H1 (cell line): ENCODE data around the gene ERVW-1. TPM values are rescaled to one million over a fixed set of nuclear protein-coding genes. Genes with fewer than 3 reads are reported as not detected.

ENCODE experiments used
- CTCF ChIA-PET: fragments of 300-600 bp; sonication (Branson Sonifier 250); formaldehyde crosslinking; loops from one replicate; lab custom pipeline; 2021; ENCODE audit not compliant: partially characterized antibody; lab: Charles Lee
- POLR2A ChIA-PET: fragments of 300-600 bp; sonication (Branson Sonifier 250); formaldehyde crosslinking; loops from one replicate; lab custom pipeline; 2021; ENCODE audit warnings: inconsistent platforms; ENCODE audit not compliant: partially characterized antibody; lab: Charles Lee
- DNase-seq, 2 experiments: peaks; one replicate each; pipeline versions ENCODE4 v3.0.0 to v3.0.0-alpha.2; 2010 to 2022; ENCODE audit warnings: low spot score in 2 of 2, low read depth in 1 of 2, mixed read lengths in 1 of 2
- FAIRE-seq: peaks from 2 replicates; lab custom pipeline; 2011; peaks lifted over from hg19 to GRCh38; lab: Jason Lieb, UNC
- H2AFZ ChIP-seq: 2 replicates; pipeline ENCODE4 v1.8.1; 2012; ENCODE audit warnings: low read length, inconsistent platforms
- H2AK5ac ChIP-seq: 2 replicates; pipeline ENCODE4 v1.6.1; 2013; ENCODE audit warnings: low read depth, low read length
- H2BK120ac ChIP-seq: replicated peaks from 2 replicates; pipeline ENCODE3; 2013; ENCODE audit warnings: low read depth, low read length, inconsistent platforms
- H2BK12ac ChIP-seq: 2 replicates; pipeline ENCODE4 v1.6.1; 2013; ENCODE audit warnings: low read depth, low read length
- H2BK15ac ChIP-seq: 2 replicates; pipeline ENCODE4 v1.6.1; 2013; ENCODE audit warnings: low read length
- H2BK20ac ChIP-seq: 2 replicates; pipeline ENCODE4 v1.6.1; 2013; ENCODE audit warnings: low read length
- H2BK5ac ChIP-seq: 2 replicates; pipeline ENCODE4 v1.6.1; 2013; ENCODE audit warnings: low read depth, low read length
- H3K14ac ChIP-seq: 2 replicates; pipeline ENCODE4 v1.6.1; 2013; ENCODE audit warnings: inconsistent platforms; ENCODE audit not compliant: insufficient read length
- H3K18ac ChIP-seq: 2 replicates; pipeline ENCODE4 v1.6.1; 2013; ENCODE audit warnings: low read length; ENCODE audit errors: extremely low read depth
- H3K23ac ChIP-seq: 2 replicates; pipeline ENCODE4 v1.6.1; 2013; ENCODE audit warnings: inconsistent platforms; ENCODE audit not compliant: insufficient read length
- H3K23me2 ChIP-seq: 2 replicates; pipeline ENCODE4 v1.6.1; 2013; ENCODE audit warnings: low read depth, low read length
- H3K27ac ChIP-seq: 2 replicates; pipeline ENCODE4 v1.6.1; 2011; ENCODE audit warnings: low read depth, low read length, inconsistent platforms
- H3K27me3 ChIP-seq, 4 experiments: replicated peaks in 1 of 4; 1 replicate in 1 of 4; 2 replicates in 3 of 4; pipeline versions ENCODE4 v1.6.1 to v1.8.1; 2011 to 2013; ENCODE audit warnings: low read length in 3 of 4, mild to moderate bottlenecking in 3 of 4, inconsistent platforms in 2 of 4, mixed read lengths in 2 of 4, moderate library complexity in 1 of 4; ENCODE audit not compliant: control insufficient read depth in 3 of 4, insufficient read depth in 3 of 4; ENCODE audit errors: extremely low read depth in 1 of 4
- H3K36me3 ChIP-seq, 4 experiments: 2 replicates each; pipeline versions ENCODE4 v1.6.1 to v1.8.1; 2011 to 2013; ENCODE audit warnings: mild to moderate bottlenecking in 4 of 4, low read length in 3 of 4, moderate library complexity in 2 of 4, control low read depth in 1 of 4, inconsistent platforms in 1 of 4; ENCODE audit not compliant: insufficient read depth in 4 of 4, control insufficient read depth in 2 of 4
- H3K4ac ChIP-seq: replicated peaks from 2 replicates; pipeline ENCODE3; 2013; ENCODE audit warnings: low read length, low read depth, mixed read lengths, inconsistent platforms; ENCODE audit not compliant: insufficient read length
- H3K4me1 ChIP-seq, 4 experiments: replicated peaks in 1 of 4; 1 replicate in 1 of 4; 2 replicates in 3 of 4; pipeline versions ENCODE4 v1.6.1 to v1.8.1; 2011 to 2013; ENCODE audit warnings: low read length in 3 of 4, inconsistent platforms in 2 of 4, mixed read lengths in 1 of 4; ENCODE audit not compliant: insufficient read depth in 4 of 4, control insufficient read depth in 3 of 4
- H3K4me2 ChIP-seq, 2 experiments: 2 replicates each; pipeline versions ENCODE4 v1.6.1 to v1.8.1; 2011 to 2013; ENCODE audit warnings: low read depth in 2 of 2, low read length in 2 of 2, control low read depth in 1 of 2, inconsistent platforms in 1 of 2, mild to moderate bottlenecking in 1 of 2; ENCODE audit not compliant: insufficient read depth in 1 of 2
- H3K4me3 ChIP-seq, 4 experiments: fragments of 200-600, 300-600 bp in 1 of 4; sonication (generic), shearing (Covaris generic), sonication (Bioruptor Twin) in 1 of 4; 2 replicates each; pipeline versions ENCODE4 v1.5.1 to v1.8.1; 2011 to 2016; ENCODE audit warnings: low read length in 4 of 4, low read depth in 3 of 4, control low read depth in 2 of 4, inconsistent platforms in 2 of 4, mild to moderate bottlenecking in 2 of 4, mixed read lengths in 1 of 4, moderate library complexity in 1 of 4; ENCODE audit not compliant: insufficient read depth in 2 of 4; ENCODE audit errors: extremely low read depth in 1 of 4
- H3K56ac ChIP-seq: replicated peaks from 2 replicates; pipeline ENCODE3; 2013; ENCODE audit warnings: low read depth, mild to moderate bottlenecking, mixed read lengths, low read length, inconsistent platforms; ENCODE audit not compliant: insufficient read length
- H3K79me1 ChIP-seq: 2 replicates; pipeline ENCODE4 v1.6.1; 2013; ENCODE audit warnings: low read depth, low read length, control low read depth
- H3K79me2 ChIP-seq, 2 experiments: 2 replicates each; pipeline versions ENCODE4 v1.6.1 to v1.8.1; 2012 to 2013; ENCODE audit warnings: low read length in 2 of 2, mild to moderate bottlenecking in 2 of 2, inconsistent platforms in 1 of 2; ENCODE audit not compliant: insufficient read depth in 2 of 2, control insufficient read depth in 1 of 2
- H3K9ac ChIP-seq, 4 experiments: replicated peaks in 1 of 4; 1 replicate in 1 of 4; 2 replicates in 3 of 4; pipeline versions ENCODE4 v1.6.1 to v1.8.1; 2011 to 2013; ENCODE audit warnings: low read depth in 3 of 4, low read length in 3 of 4, control low read depth in 2 of 4, mild to moderate bottlenecking in 2 of 4, moderate library complexity in 2 of 4, inconsistent platforms in 1 of 4; ENCODE audit errors: extremely low read depth in 1 of 4
- H3K9me3 ChIP-seq, 2 experiments: 2 replicates each; pipeline versions ENCODE4 v1.6.1 to v1.8.1; 2012 to 2013; ENCODE audit warnings: mild to moderate bottlenecking in 2 of 2, moderate library complexity in 2 of 2, control low read depth in 1 of 2, inconsistent platforms in 1 of 2, low read depth in 1 of 2, low read length in 1 of 2, mixed read lengths in 1 of 2; ENCODE audit not compliant: insufficient read depth in 2 of 2
- H4K20me1 ChIP-seq, 2 experiments: replicated peaks in 1 of 2; 2 replicates each; pipeline versions ENCODE3 to v1.8.1; 2011 to 2013; ENCODE audit warnings: inconsistent platforms in 2 of 2, low read length in 2 of 2, mild to moderate bottlenecking in 1 of 2; ENCODE audit not compliant: insufficient read depth in 2 of 2, control insufficient read depth in 1 of 2
- H4K5ac ChIP-seq: 2 replicates; pipeline ENCODE4 v1.6.1; 2013; ENCODE audit warnings: low read length, low read depth, mixed read lengths, inconsistent platforms; ENCODE audit not compliant: insufficient read length
- H4K8ac ChIP-seq: 2 replicates; pipeline ENCODE4 v1.8.0; 2013; ENCODE audit warnings: mild to moderate bottlenecking, moderate library complexity, low read length, inconsistent platforms; ENCODE audit not compliant: insufficient read depth; ENCODE audit errors: extremely low read depth
- H4K91ac ChIP-seq: replicated peaks from 2 replicates; pipeline ENCODE3; 2013; ENCODE audit warnings: low read length, mixed read lengths, inconsistent platforms; ENCODE audit not compliant: insufficient read length
- ASH2L ChIP-seq: fragments of 200-600, 300-600 bp; sonication (generic); IDR thresholded peaks from one replicate; pipeline ENCODE4 v1.7.1; 2017; ENCODE audit warnings: low read length
- BRCA1 ChIP-seq: IDR thresholded peaks from 2 replicates; pipeline ENCODE4 v1.6.1; 2012; ENCODE audit warnings: low read depth, low read length, improper control_type of control experiment
- CBX5 ChIP-seq: fragments of 300-800, 300-1000 bp; sonication (generic); IDR thresholded peaks from 2 replicates; pipeline ENCODE4 v1.7.1; 2016; ENCODE audit warnings: antibody characterized with exemption, low read length, low read depth
- CEBPB ChIP-seq: IDR thresholded peaks from 2 replicates; pipeline ENCODE4 v1.6.1; 2012; ENCODE audit warnings: low read depth, low read length
- CHD2 ChIP-seq: IDR thresholded peaks from 2 replicates; pipeline ENCODE4 v1.6.1; 2012; ENCODE audit warnings: low read length, improper control_type of control experiment
- CREB1 ChIP-seq: IDR thresholded peaks from 2 replicates; pipeline ENCODE4 v1.6.1; 2012; ENCODE audit warnings: inconsistent platforms
- CTCF ChIP-seq, 3 experiments: IDR thresholded peaks; 1 replicate in 2 of 3; 2 replicates in 1 of 3; pipeline versions ENCODE4 v1.5.1 to v1.6.1; 2011; ENCODE audit warnings: low read length in 3 of 3, mild to moderate bottlenecking in 3 of 3, inconsistent platforms in 2 of 3, low read depth in 1 of 3, moderate library complexity in 1 of 3; ENCODE audit not compliant: insufficient read depth in 1 of 3; ENCODE audit errors: control extremely low read depth in 1 of 3
- NRF1 ChIP-seq: IDR thresholded peaks from 2 replicates; pipeline ENCODE4 v1.6.1; 2011; ENCODE audit warnings: mild to moderate bottlenecking, low read depth, low read length, improper control_type of control experiment
- POU5F1 ChIP-seq: IDR thresholded peaks from 2 replicates; pipeline ENCODE4 v1.6.1; 2011; ENCODE audit warnings: low read depth, mild to moderate bottlenecking, low read length, moderate library complexity
- SP1 ChIP-seq: IDR thresholded peaks from 2 replicates; pipeline ENCODE4 v1.6.1; 2011; ENCODE audit warnings: low read depth, low read length
- USF2 ChIP-seq: IDR thresholded peaks from 2 replicates; pipeline ENCODE4 v1.6.1; 2011; ENCODE audit warnings: low read length, improper control_type of control experiment
- WGBS, 2 experiments: shearing (Covaris generic) in 1 of 2; methylation state at CpG; one replicate each; pipeline versions ENCODE4 v1.1.6 to v1.1.7; 2013 to 2015; ENCODE audit warnings: low lambda C conversion rate in 2 of 2, mixed read lengths in 2 of 2, inconsistent platforms in 1 of 2, low coverage in 1 of 2, missing lambda C conversion rate in 1 of 2; ENCODE audit not compliant: insufficient replicate concordance in 2 of 2, insufficient coverage in 1 of 2, insufficient read length in 1 of 2; ENCODE audit errors: extremely low coverage in 1 of 2, missing lambda C conversion rate in 1 of 2; 5-methylcytosine and 5-hydroxymethylcytosine counted together
- polyA plus RNA-seq, 7 experiments: library from polyadenylated mRNA; depleted of rRNA in 3 of 7; stranded (reverse) in 5 of 7; unstranded in 2 of 7; fragments of >200 nt in 5 of 7; fragments of 200-250 nt in 2 of 7; gene quantifications; 1 replicate in 5 of 7; 2 replicates in 1 of 7; 4 replicates in 1 of 7; pipeline versions ENCODE4 v1.2.1 to v1.2.3, GENCODE V29; 2011 to 2013; ENCODE audit warnings: missing spikeins in 2 of 7, mixed read lengths in 2 of 7
- total RNA-seq: library from RNA; stranded (reverse); fragmentation: NEBNext Ultra II Directional; extraction: Animal tissue kit (Norgen Biotek cat#: 25700); gene quantifications from 2 replicates; pipeline ENCODE4 v1.2.1, GENCODE V29; 2021

The ERVW-1 gene
- total and polyA plus RNA-seq, 2 of the 8 experiments (the other 6 are each of a cell fraction or from before 2014, with no cell fraction given) = 0.08 TPM; not detected in 1

- Histone ChIP-seq H2AFZ (no peak overlapping the region), H3K36me3 (peaks cover 0 to 24% (median 9%) of the 10 kb centered on the region in 4 experiments; a peak in 4 of 8 replicates), H3K23ac (no peak overlapping the region), H3K56ac (no peak overlapping the region), H3K4ac (no peak overlapping the region), H3K23me2 (no peaks in the 10 kb centered on the region), H2BK120ac (no peak overlapping the region), H4K91ac (no peak overlapping the region), H3K4me1 (no peaks in the 10 kb centered on the region), H3K14ac (no peak overlapping the region), H4K5ac (no peak overlapping the region), H3K79me2 (no peaks in the 10 kb centered on the region), H4K20me1 (peaks cover 0 to 1% of the 10 kb centered on the region in 2 experiments), H3K4me2 (no peak overlapping the region), H3K9me3 (no peaks in the 10 kb centered on the region), H3K4me3 (no peak overlapping the region), H3K79me1 (no peaks in the 10 kb centered on the region), H3K9ac (no peak overlapping the region), H2AK5ac (no peak overlapping the region), H3K27ac (no peak overlapping the region), H4K8ac (no peak overlapping the region), H2BK12ac (no peak overlapping the region), H3K18ac (no peak overlapping the region), H3K27me3 (no peaks in the 10 kb centered on the region), H2BK15ac (no peak overlapping the region), H2BK5ac (no peak overlapping the region), H2BK20ac (no peak overlapping the region)
- ChIA-PET POLR2A (no interaction called here), CTCF (no interaction called here)
- DNase-seq (no peak), FAIRE-seq (no peak)
- WGBS, 2 experiments = 60% methylated on average over 3 of the region's 3 CpGs; no CpG with 5 or more reads in 1 of the 2 experiments
- no peak for TF ChIP-seq POU5F1
- no peak for TF ChIP-seq CEBPB
- no peak for TF ChIP-seq USF2
- no peak for TF ChIP-seq CHD2
- no peak for TF ChIP-seq CBX5
- no peak for TF ChIP-seq BRCA1
- TF ChIP-seq NRF1 = no peak
- no peak for TF ChIP-seq CREB1
- no peak for TF ChIP-seq SP1
- TF ChIP-seq ASH2L = no peak
- no peak for TF ChIP-seq CTCF (IDR thresholded peaks at IDR 0.05; ENCODE audit: control extremely low read depth in 1 of 3, insufficient read depth in 1 of 3, low read depth in 1 of 3, low read length in 3 of 3)
Measured at GRCh38 chr7:92513167-92513902, 35.6 kb upstream of the ERVW-1 start.
